Transverse colon (tissue), 4 donors: ENCODE results near the gene SERPINA1.

Experiments used
- CTCF ChIP-seq, 5 experiments: fragments of 200-600 bp in 3 of 5; fragments of 450-650 bp in 2 of 5; sonication (generic) in 3 of 5; IDR thresholded peaks; 1 replicate in 2 of 5; 2 replicates in 3 of 5; pipeline ENCODE4 v1.5.1; 2016 to 2017; ENCODE audit warnings: antibody characterized with exemption in 5 of 5, inconsistent platforms in 3 of 5, mild to moderate bottlenecking in 2 of 5, moderate library complexity in 1 of 5
- EP300 ChIP-seq: sonication (generic); formaldehyde crosslinking; IDR thresholded peaks from one replicate; pipeline ENCODE4 v1.6.1; 2017; ENCODE audit warnings: antibody characterized with exemption, low read depth
- POLR2A ChIP-seq: fragments of 450-650 bp; IDR thresholded peaks from one replicate; pipeline ENCODE4 v1.6.1; 2016; ENCODE audit warnings: antibody characterized with exemption, mild to moderate bottlenecking, moderate library complexity
- POLR2AphosphoS5 ChIP-seq, 3 donors: sonication (generic); formaldehyde crosslinking; IDR thresholded peaks; one replicate each; pipeline ENCODE4 v1.6.1; 2016; ENCODE audit warnings: antibody characterized with exemption in 3 of 3

DNA sequence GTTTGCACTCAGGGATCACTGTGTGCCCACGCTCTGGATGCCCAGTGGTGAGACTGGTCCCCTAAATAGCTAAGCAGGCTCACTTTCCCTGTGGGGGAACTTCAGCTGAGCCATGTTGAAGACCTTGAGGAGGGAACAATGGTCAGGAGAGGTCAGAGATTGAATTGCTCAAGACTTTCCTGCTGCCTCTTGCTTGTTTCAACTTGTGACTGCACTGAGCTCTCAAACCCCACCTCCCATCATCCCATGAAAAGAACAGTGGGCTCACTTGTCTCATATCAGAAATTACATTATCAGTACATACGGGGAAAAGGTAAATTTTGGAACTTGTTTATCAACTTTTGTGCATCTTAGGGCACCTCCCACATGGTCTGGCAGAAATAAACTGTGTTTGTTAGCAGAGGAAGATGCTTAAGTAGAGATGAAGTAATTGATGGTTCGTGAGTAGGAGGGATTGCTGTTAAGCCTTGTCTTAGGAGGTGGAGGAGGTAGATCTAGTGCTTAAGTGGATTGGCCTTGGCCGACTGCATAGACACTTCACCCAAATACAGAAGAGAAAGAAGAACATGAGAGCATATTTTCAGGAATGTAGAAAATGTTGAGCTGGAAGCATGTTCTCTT, 15.0 kb upstream of the SERPINA1 start:
- TF ChIP-seq CTCF (IDR thresholded peaks at IDR 0.05) (no peak), POLR2AphosphoS5 (IDR thresholded peaks at IDR 0.05) (no peak), POLR2A (no peak), EP300 (no peak)
